Neural progenitor cell (in vitro differentiated cells): Measurements from ENCODE around the gene PPP2R5C. TPM values are rescaled to one million over a fixed set of nuclear protein-coding genes. Genes with fewer than 3 reads are reported as not detected.

ENCODE experiments used
- DNase-seq: peaks from one replicate; pipeline ENCODE4 v3.0.0-alpha.2; 2016; ENCODE audit warnings: low spot score
- H2AFZ ChIP-seq: fragments of 200-600 bp; sonication (generic); replicated peaks from 2 replicates; pipeline ENCODE4 v1.6.1; 2016; ENCODE audit warnings: antibody characterized with exemption
- H3F3A ChIP-seq: fragments of 200-600 bp; sonication (generic); 2 replicates; pipeline ENCODE4 v1.6.1; 2016; ENCODE audit warnings: antibody characterized with exemption, low read depth
- H3K27ac ChIP-seq: fragments of 200-600 bp; sonication (generic); 2 replicates; pipeline ENCODE4 v1.5.1; 2016; ENCODE audit warnings: mild to moderate bottlenecking
- H3K27me3 ChIP-seq: fragments of 200-600 bp; sonication (generic); 2 replicates; pipeline ENCODE4 v1.6.1; 2016; ENCODE audit warnings: mild to moderate bottlenecking, moderate library complexity
- H3K36me3 ChIP-seq: fragments of 200-600 bp; sonication (generic); 2 replicates; pipeline ENCODE4 v1.5.1; 2016
- H3K4me1 ChIP-seq: fragments of 200-600 bp; sonication (generic); 2 replicates; pipeline ENCODE4 v1.6.1; 2016; ENCODE audit warnings: mixed run types
- H3K4me2 ChIP-seq: fragments of 200-600 bp; sonication (generic); 2 replicates; pipeline ENCODE4 v1.6.1; 2016
- H3K4me3 ChIP-seq: fragments of 200-600 bp; sonication (generic); 2 replicates; pipeline ENCODE4 v1.5.1; 2016
- H3K79me2 ChIP-seq: fragments of 200-600 bp; sonication (generic); 2 replicates; pipeline ENCODE4 v1.6.1; 2016; ENCODE audit warnings: low read depth
- H3K9ac ChIP-seq: fragments of 200-600 bp; sonication (generic); 2 replicates; pipeline ENCODE4 v1.6.1; 2016
- H3K9me3 ChIP-seq: fragments of 200-600 bp; sonication (generic); 2 replicates; pipeline ENCODE4 v1.5.1; 2016; ENCODE audit warnings: low read depth
- H4K20me1 ChIP-seq: fragments of 200-600 bp; sonication (generic); 2 replicates; pipeline ENCODE4 v1.6.1; 2016; ENCODE audit warnings: low read depth
- H3K27ac Mint-ChIP-seq: 3 replicates; pipeline ENCODE4 v1.8.0; 2021; ENCODE audit warnings: mixed read lengths
- H3K27me3 Mint-ChIP-seq: 2 replicates; pipeline ENCODE4 v1.8.0; 2022; ENCODE audit warnings: low read depth, mild to moderate bottlenecking, inconsistent platforms, moderate library complexity, mixed read lengths; ENCODE audit not compliant: insufficient read depth
- H3K36me3 Mint-ChIP-seq: 3 replicates; pipeline ENCODE4 v1.8.0; 2021; ENCODE audit warnings: mixed read lengths
- H3K4me1 Mint-ChIP-seq: 3 replicates; pipeline ENCODE4 v1.8.0; 2021; ENCODE audit warnings: mixed read lengths
- H3K4me3 Mint-ChIP-seq: 3 replicates; pipeline ENCODE4 v1.8.0; 2021; ENCODE audit warnings: mild to moderate bottlenecking, moderate library complexity, mixed read lengths
- H3K9me3 Mint-ChIP-seq: 3 replicates; pipeline ENCODE4 v1.8.0; 2020; ENCODE audit warnings: mixed read lengths
- EZH2 ChIP-seq: fragments of 200-600 bp; sonication (generic); IDR thresholded peaks from 2 replicates; pipeline ENCODE4 v1.6.1; 2017; ENCODE audit warnings: antibody characterized with exemption, mild to moderate bottlenecking, moderate library complexity
- EZH2phosphoT487 ChIP-seq: fragments of 200-600 bp; sonication (generic); IDR thresholded peaks from 2 replicates; pipeline ENCODE4 v1.6.1; 2017; ENCODE audit warnings: antibody characterized with exemption
- total RNA-seq: library from RNA; depleted of rRNA; stranded (reverse); fragments of >200 nt; gene quantifications from 2 replicates; pipeline ENCODE4 v1.2.3, GENCODE V29; 2015; ENCODE audit warnings: low replicate concordance
- TF ChIP-seq, protein P1 (sequence below): fragments of 200-600 bp; sonication (generic); IDR thresholded peaks from 2 replicates; pipeline ENCODE4 v1.5.1; 2017; ENCODE audit warnings: antibody characterized with exemption, mild to moderate bottlenecking

Gene PPP2R5C
- total RNA-seq, 1 donor from 2014 or later: 183 TPM

- Histone ChIP-seq H3K4me2 (no peak overlapping the region), H2AFZ (peak overlapping the region; percentile 34), H3K27ac (no peak overlapping the region), H4K20me1 (no peaks in the 10 kb centered on the region), H3K79me2 (no peaks in the 10 kb centered on the region), H3K4me1 (no peaks in the 10 kb centered on the region), H3K36me3 (no peaks in the 10 kb centered on the region), H3K9me3 (no peaks in the 10 kb centered on the region), H3K9ac (no peak overlapping the region), H3K4me3 (no peak overlapping the region), H3F3A (no peaks in the 10 kb centered on the region), H3K27me3 (peaks cover 38% of the 10 kb centered on the region)
- H3K4me3 Mint-ChIP-seq: no peak overlapping the region
- TF ChIP-seq, protein P1, sequence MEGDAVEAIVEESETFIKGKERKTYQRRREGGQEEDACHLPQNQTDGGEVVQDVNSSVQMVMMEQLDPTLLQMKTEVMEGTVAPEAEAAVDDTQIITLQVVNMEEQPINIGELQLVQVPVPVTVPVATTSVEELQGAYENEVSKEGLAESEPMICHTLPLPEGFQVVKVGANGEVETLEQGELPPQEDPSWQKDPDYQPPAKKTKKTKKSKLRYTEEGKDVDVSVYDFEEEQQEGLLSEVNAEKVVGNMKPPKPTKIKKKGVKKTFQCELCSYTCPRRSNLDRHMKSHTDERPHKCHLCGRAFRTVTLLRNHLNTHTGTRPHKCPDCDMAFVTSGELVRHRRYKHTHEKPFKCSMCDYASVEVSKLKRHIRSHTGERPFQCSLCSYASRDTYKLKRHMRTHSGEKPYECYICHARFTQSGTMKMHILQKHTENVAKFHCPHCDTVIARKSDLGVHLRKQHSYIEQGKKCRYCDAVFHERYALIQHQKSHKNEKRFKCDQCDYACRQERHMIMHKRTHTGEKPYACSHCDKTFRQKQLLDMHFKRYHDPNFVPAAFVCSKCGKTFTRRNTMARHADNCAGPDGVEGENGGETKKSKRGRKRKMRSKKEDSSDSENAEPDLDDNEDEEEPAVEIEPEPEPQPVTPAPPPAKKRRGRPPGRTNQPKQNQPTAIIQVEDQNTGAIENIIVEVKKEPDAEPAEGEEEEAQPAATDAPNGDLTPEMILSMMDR: no peak
- TF ChIP-seq EZH2 (no peak), EZH2phosphoT487 (no peak)
- H3K9me3 Mint-ChIP-seq: no peaks in the 10 kb centered on the region
- H3K27ac Mint-ChIP-seq: peak overlapping the region; percentile 46
- peaks cover 13% of the 10 kb centered on the region for H3K27me3 Mint-ChIP-seq
- H3K36me3 Mint-ChIP-seq: no peaks in the 10 kb centered on the region
- no peak for DNase-seq
- H3K4me1 Mint-ChIP-seq: no peaks in the 10 kb centered on the region
Measured at GRCh38 chr14:101937926-101938767, 176.6 kb downstream of the PPP2R5C start.

GRCh38 chr14:101939646-101940170 is 178.2 kb downstream of the PPP2R5C start:
- Histone ChIP-seq H2AFZ (no peak overlapping the region), H3K4me3 (no peak overlapping the region), H3K4me1 (no peaks in the 10 kb centered on the region), H3F3A (no peaks in the 10 kb centered on the region), H3K79me2 (no peaks in the 10 kb centered on the region), H3K27ac (no peak overlapping the region), H3K4me2 (no peak overlapping the region), H4K20me1 (no peaks in the 10 kb centered on the region), H3K36me3 (no peaks in the 10 kb centered on the region), H3K27me3 (peaks cover 54% of the 10 kb centered on the region), H3K9me3 (no peaks in the 10 kb centered on the region), H3K9ac (no peak overlapping the region)
- Mint-ChIP-seq H3K27me3 (peaks cover 13% of the 10 kb centered on the region), H3K4me3 (no peak overlapping the region), H3K4me1 (no peaks in the 10 kb centered on the region), H3K36me3 (no peaks in the 10 kb centered on the region), H3K27ac (no peak overlapping the region), H3K9me3 (no peaks in the 10 kb centered on the region)
- TF ChIP-seq EZH2phosphoT487: no peak
- DNase-seq: no peak

DNA sequence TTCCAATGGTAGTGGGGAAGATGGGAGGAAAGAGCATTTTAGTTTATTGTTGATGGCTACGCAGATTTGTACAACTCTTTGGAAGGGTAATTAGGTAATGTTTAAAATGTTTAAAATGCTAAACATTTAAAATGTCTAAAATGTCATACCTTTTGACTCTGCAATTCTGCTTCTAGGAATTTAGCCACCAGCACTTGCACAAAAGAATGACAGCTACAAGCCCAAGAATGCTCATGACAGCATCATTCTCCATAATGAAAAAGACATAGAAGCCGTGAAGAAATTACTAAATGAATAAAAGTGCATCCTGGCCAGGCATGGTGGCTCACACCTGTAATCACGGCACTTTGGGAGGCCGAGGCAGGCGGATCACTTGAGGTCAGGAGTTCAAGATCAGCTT is 182.9 kb downstream of the PPP2R5C start:
- Mint-ChIP-seq H3K9me3 (no peaks in the 10 kb centered on the region), H3K4me3 (no peak overlapping the region)
- no peak for DNase-seq

More for the DNA sequence above, 182.9 kb downstream of the PPP2R5C start:
- Histone ChIP-seq H3K27me3 (peaks cover 52% of the 10 kb centered on the region), H4K20me1 (no peaks in the 10 kb centered on the region), H3K4me1 (peaks cover 8% of the 10 kb centered on the region), H3K36me3 (no peaks in the 10 kb centered on the region), H3K9me3 (no peaks in the 10 kb centered on the region), H3F3A (peaks cover 4% of the 10 kb centered on the region), H3K4me2 (no peak overlapping the region), H3K4me3 (no peak overlapping the region), H3K79me2 (peaks cover 9% of the 10 kb centered on the region), H2AFZ (no peak overlapping the region), H3K9ac (no peak overlapping the region), H3K27ac (no peak overlapping the region)
- TF ChIP-seq, protein P1: no peak
- TF ChIP-seq EZH2: no peak
- TF ChIP-seq EZH2phosphoT487: no peak
- Mint-ChIP-seq H3K36me3 (no peaks in the 10 kb centered on the region), H3K4me1 (peaks cover 11% of the 10 kb centered on the region), H3K27ac (no peak overlapping the region), H3K27me3 (peaks cover 21% of the 10 kb centered on the region)
